Fibroblast of pulmonary artery (primary cell): Measurements from ENCODE around the gene CNGA4.
A peak's percentile ranks its signal among the peaks of the same experiment; 100 is the strongest.

Source experiments
- DNase-seq: peaks from one replicate; pipeline ENCODE4 v3.0.0-alpha.2; 2010; ENCODE audit warnings: low read depth
- H3K4me3 ChIP-seq: replicated peaks from 2 replicates; pipeline ENCODE4 v1.5.1; 2011; ENCODE audit warnings: low read depth, mild to moderate bottlenecking, control low read depth, low read length, moderate library complexity
- TF ChIP-seq, protein P1 (sequence below): IDR thresholded peaks from 2 replicates; pipeline ENCODE4 v1.5.1; 2011; ENCODE audit warnings: mild to moderate bottlenecking, control low read depth, low read length, inconsistent platforms; ENCODE audit errors: missing control alignments

CNGA4 gene

DNA sequence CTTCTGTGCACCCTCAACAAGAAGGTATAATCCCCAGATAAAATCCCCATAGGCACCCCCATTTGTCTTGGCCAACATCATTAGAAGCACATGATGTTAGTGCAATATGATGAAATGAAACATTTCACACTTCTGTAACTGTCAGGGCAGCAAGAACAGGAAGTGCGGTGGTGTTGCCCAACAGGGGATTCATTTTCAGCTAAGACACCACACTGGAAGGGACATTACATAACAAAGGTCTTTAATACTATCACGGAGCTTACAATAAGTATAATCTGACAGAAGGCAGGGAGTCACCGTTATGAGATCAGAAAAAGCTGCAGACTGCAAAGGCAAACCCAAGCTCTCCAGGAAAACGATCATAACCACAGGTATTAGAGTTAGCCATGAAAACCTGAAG lies 37.9 kb upstream of the CNGA4 start:
- H3K4me3 ChIP-seq = no peak overlapping the region
- DNase-seq = peak; percentile 25
- TF ChIP-seq, protein P1, sequence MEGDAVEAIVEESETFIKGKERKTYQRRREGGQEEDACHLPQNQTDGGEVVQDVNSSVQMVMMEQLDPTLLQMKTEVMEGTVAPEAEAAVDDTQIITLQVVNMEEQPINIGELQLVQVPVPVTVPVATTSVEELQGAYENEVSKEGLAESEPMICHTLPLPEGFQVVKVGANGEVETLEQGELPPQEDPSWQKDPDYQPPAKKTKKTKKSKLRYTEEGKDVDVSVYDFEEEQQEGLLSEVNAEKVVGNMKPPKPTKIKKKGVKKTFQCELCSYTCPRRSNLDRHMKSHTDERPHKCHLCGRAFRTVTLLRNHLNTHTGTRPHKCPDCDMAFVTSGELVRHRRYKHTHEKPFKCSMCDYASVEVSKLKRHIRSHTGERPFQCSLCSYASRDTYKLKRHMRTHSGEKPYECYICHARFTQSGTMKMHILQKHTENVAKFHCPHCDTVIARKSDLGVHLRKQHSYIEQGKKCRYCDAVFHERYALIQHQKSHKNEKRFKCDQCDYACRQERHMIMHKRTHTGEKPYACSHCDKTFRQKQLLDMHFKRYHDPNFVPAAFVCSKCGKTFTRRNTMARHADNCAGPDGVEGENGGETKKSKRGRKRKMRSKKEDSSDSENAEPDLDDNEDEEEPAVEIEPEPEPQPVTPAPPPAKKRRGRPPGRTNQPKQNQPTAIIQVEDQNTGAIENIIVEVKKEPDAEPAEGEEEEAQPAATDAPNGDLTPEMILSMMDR = no peak

DNA sequence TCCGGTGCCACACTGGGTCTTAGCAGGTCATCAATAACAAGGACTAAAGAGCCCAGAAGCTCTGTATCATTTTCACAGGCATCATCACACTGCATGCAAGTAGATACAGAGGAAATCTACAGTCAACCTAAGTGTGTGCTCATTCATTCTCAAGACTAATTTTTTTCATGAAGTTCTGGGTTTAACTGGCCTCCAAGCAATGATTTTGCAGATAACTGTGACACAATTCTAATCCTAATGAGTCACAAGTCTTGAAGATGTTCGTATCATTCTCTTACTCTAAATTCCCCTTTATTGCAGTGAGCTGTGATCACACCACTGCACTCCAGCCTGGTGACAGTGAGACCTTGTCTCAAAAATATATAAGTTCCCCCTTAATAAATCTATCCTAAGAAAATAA lies 37.4 kb upstream of the CNGA4 start:
- no peak for DNase-seq
- TF ChIP-seq, protein P1 = no peak
- no peak overlapping the region for H3K4me3 ChIP-seq

DNA sequence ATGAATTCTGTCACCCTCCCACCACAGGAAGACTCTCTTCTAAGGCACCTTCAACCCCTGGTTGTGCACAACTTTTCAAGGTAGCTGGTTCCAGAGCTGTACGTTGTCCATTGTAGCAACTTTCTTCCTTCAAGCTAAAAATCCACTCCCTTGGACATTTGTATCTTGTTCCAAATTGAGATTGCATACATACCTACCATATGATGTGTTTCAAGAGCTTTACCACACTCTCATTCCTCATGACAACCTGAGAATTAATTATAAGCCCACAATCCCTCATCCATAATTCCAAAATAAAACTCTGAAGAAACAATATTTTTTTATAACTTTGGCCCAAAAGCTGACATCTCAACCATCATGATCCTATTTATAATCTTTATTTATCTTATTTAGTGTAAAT lies 36.8 kb upstream of the CNGA4 start:
- TF ChIP-seq, protein P1 = no peak
- no peak for DNase-seq
- H3K4me3 ChIP-seq = no peak overlapping the region

DNA sequence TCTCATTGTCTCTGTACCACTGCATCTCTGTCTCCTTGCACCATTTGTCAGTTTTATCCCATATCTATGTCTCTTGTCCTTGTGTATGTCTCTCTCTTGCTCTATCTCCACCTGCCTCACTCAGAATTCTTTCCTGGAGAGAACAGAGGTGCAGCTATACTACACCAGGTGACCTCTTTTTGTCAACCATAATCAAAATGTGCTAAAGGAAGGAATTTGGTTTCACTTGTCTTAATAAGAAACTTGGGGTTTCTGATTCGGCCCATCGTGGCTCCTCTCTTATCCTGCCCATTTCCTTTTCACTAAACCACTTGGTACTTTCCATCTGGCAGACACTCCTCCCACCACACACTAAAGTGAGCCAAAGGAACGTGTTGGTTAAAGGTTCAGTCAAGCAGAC lies 35.6 kb upstream of the CNGA4 start:
- H3K4me3 ChIP-seq = no peak overlapping the region
- TF ChIP-seq, protein P1 = no peak
- DNase-seq = no peak

DNA sequence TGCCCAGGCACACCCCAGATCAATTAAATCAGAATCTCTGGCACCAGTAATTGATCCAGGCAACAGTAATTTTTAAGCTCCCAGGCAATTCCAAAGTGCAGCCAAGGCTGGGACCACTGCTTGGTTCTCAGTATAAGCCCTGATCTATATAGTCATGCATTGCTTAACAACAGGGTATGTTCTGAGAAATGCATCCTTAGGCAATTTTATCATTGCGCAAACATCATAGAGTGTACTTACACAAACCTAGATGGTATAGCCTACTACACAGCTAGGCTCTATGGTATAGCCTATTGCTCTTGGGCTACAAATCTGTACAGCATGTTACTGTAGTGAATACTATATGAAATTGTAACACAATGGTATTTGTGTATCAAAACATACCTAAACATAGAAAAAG lies 34.2 kb upstream of the CNGA4 start:
- peak; percentile 27 for DNase-seq
- TF ChIP-seq, protein P1 = no peak
- H3K4me3 ChIP-seq = no peak overlapping the region

DNA sequence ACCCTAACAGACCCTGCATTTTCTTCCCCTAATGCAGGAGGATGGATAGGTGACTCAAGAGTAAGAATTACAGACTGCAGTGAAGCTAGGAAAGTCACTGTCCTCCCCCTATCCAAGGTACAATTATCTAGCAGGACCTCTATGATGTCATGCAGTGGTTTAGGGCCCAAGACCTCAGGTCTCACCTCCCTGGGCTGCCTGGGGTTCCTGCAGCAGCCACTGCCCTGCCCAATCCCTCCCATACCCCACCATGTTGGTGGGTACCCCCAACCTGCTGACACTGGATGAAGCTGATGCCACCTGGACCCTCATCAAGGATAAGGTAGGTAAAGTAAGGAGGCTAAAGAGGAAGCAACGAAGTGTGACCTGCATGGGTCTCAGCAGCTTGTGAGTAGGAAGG lies 33.5 kb upstream of the CNGA4 start, which contains the start of gene C11orf42:
C11orf42 (plus strand) TSS at position 192 of the 400 bp plus-strand sequence; CDS start at position 251, 59 bp downstream.
- TF ChIP-seq, protein P1 = no peak
- no peak for DNase-seq
- no peak within 1 kb of the TSS for H3K4me3 ChIP-seq

DNA sequence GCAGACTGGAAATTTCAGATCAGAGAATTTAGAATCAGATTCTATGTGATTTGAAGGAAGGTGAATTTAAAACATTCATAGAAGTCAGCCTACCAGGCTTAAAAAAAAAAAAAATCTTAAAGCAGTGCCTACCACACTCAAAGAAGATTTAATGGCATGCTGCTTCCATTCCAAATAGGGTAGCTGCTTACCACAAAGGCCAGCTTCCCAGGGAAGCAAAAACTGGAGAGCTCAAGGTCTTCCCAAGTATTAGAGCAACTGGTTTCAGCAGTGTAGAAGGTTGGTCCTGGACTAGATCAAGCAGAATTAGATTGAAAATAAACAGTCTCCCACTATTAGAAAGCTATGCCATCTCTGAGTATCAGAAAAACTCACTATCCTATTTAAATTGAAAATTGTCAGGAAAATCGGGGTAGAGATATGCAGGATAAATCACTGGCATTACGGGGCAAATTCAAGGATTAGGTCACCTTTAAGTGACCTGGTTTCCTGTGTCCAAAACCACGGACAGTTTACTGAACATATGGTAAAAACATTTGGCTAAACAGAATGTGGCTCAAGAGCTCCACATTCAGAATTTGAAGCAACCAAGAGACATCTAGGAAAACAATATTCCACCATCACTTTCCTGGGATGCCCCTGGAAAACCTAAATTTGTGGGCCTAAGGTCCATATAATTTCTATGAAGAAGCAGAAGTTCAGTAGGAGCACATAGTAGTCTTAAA lies 32.3 kb upstream of the CNGA4 start:
- TF ChIP-seq, protein P1 = no peak
- no peak overlapping the region for H3K4me3 ChIP-seq
- no peak for DNase-seq
